Type B pancreatic cell (in vitro differentiated cells): ENCODE data around the gene NACAD. TPM values are rescaled to one million over a fixed set of nuclear protein-coding genes. Genes with fewer than 3 reads are reported as not detected.

Experiments
- DNase-seq: peaks from one replicate; pipeline ENCODE4 v3.0.0; 2021; ENCODE audit warnings: mixed read lengths; ENCODE audit not compliant: unreplicated experiment; ENCODE audit errors: extremely low spot score
- H3K27ac Mint-ChIP-seq: 2 replicates; pipeline ENCODE4 v1.8.0; 2021; ENCODE audit warnings: mild to moderate bottlenecking, mixed read lengths
- H3K27me3 Mint-ChIP-seq: 2 replicates; pipeline ENCODE4 v1.8.0; 2021; ENCODE audit warnings: mixed read lengths
- H3K36me3 Mint-ChIP-seq: 2 replicates; pipeline ENCODE4 v1.8.0; 2021; ENCODE audit warnings: mixed read lengths
- H3K4me1 Mint-ChIP-seq: one replicate; pipeline ENCODE4 v1.8.0; 2021; ENCODE audit warnings: mixed read lengths; ENCODE audit not compliant: unreplicated experiment
- H3K4me3 Mint-ChIP-seq: 2 replicates; pipeline ENCODE4 v1.8.0; 2021; ENCODE audit warnings: mild to moderate bottlenecking, mixed read lengths
- H3K9me3 Mint-ChIP-seq: 2 replicates; pipeline ENCODE4 v1.8.0; 2021; ENCODE audit warnings: mixed read lengths
- CTCF ChIP-seq: fragments of 200-600 bp; sonication (generic); conservative IDR thresholded peaks from 2 replicates; pipeline ENCODE4 v1.5.0; 2021; ENCODE audit warnings: antibody characterized with exemption, mild to moderate bottlenecking
- total RNA-seq: library from RNA; stranded (reverse); gene quantifications from 2 replicates; pipeline ENCODE4 v1.2.1, GENCODE V29; 2021; ENCODE audit warnings: low replicate concordance

NACAD gene
- total RNA-seq, 1 donor from 2014 or later = 12.5 TPM

- H3K4me1 Mint-ChIP-seq = no peaks in the 10 kb centered on the region
- H3K36me3 Mint-ChIP-seq = peaks cover 10% of the 10 kb centered on the region
- no peaks in the 10 kb centered on the region for H3K27me3 Mint-ChIP-seq
- no peak for DNase-seq
- no peak overlapping the region for H3K4me3 Mint-ChIP-seq
- peaks cover 3% of the 10 kb centered on the region for H3K9me3 Mint-ChIP-seq
- no peak overlapping the region for H3K27ac Mint-ChIP-seq
- TF ChIP-seq CTCF = no peak
Observed at GRCh38 chr7:45060295-45060694, 28.5 kb downstream of the NACAD start.

GRCh38 chr7:45057878-45058277 is 30.9 kb downstream of the NACAD start:
- H3K27ac Mint-ChIP-seq = no peak overlapping the region
- peaks cover 3% of the 10 kb centered on the region for H3K9me3 Mint-ChIP-seq

GRCh38 chr7:45055594-45056219 is 33.1 kb downstream of the NACAD start:
- DNase-seq = no peak
- Mint-ChIP-seq H3K4me3 (no peak overlapping the region), H3K4me1 (no peaks in the 10 kb centered on the region), H3K9me3 (peaks cover 3% of the 10 kb centered on the region), H3K27ac (no peak overlapping the region), H3K36me3 (peaks cover 20% of the 10 kb centered on the region), H3K27me3 (no peaks in the 10 kb centered on the region)
- TF ChIP-seq CTCF = no peak

More at GRCh38 chr7:45057878-45058277, 30.9 kb downstream of the NACAD start:
- no peak for DNase-seq
- peaks cover 21% of the 10 kb centered on the region for H3K36me3 Mint-ChIP-seq
- no peak for TF ChIP-seq CTCF
- H3K4me3 Mint-ChIP-seq = no peak overlapping the region
- H3K4me1 Mint-ChIP-seq = no peaks in the 10 kb centered on the region
- no peaks in the 10 kb centered on the region for H3K27me3 Mint-ChIP-seq

DNA sequence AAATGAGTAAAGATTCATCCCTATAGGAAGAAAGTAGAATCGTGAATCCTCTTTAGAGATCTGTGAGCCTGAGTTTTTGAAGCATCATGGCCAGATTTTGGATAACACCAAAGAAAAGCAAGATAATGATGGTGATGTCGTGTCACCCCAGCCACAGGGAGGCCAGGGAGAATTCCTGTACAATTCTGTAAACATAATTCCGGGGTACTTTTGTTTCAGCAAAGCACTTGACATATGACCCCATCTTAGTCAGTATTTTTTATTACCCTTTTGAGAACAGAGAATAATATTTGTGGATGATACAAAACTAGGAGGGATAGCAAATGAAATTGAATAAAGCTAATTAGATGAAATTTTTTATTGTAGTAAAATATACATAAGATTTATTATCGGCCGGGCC is 33.8 kb downstream of the NACAD start:
- TF ChIP-seq CTCF = no peak
- H3K4me1 Mint-ChIP-seq = no peaks in the 10 kb centered on the region
- H3K9me3 Mint-ChIP-seq = peaks cover 3% of the 10 kb centered on the region
- no peak overlapping the region for H3K27ac Mint-ChIP-seq
- H3K36me3 Mint-ChIP-seq = peaks cover 18% of the 10 kb centered on the region
- no peak overlapping the region for H3K4me3 Mint-ChIP-seq
- H3K27me3 Mint-ChIP-seq = no peaks in the 10 kb centered on the region
- no peak for DNase-seq

GRCh38 chr7:45054442-45054841 is 34.3 kb downstream of the NACAD start:
- H3K4me1 Mint-ChIP-seq = no peaks in the 10 kb centered on the region
- no peak overlapping the region for H3K27ac Mint-ChIP-seq

More at GRCh38 chr7:45054442-45054841, 34.3 kb downstream of the NACAD start:
- Mint-ChIP-seq H3K27me3 (no peaks in the 10 kb centered on the region), H3K9me3 (peaks cover 3% of the 10 kb centered on the region), H3K4me3 (no peak overlapping the region), H3K36me3 (peaks cover 19% of the 10 kb centered on the region)
- no peak for TF ChIP-seq CTCF
- DNase-seq = no peak
